Measurements from ENCODE around the gene STAC. TPM values are rescaled to one million over a fixed set of nuclear protein-coding genes. Genes with fewer than 3 reads are reported as not detected.

STAC gene
- 10 to 100 TPM in 11 of 12 donors, not detected in 1; 22.0 to 48.7 (median 33.0) TPM for polyA plus RNA-seq (ENCODE audit: insufficient read length in 12 of 12)
- long read RNA-seq, donor 1 = 0 reads
- long read RNA-seq, donor 2, transcript STAC-201 (11 exons, 3,227 nt) = major isoform, 6 of 6 reads
- long read RNA-seq, donor 2, partial matches to known transcripts = 0 of 6 reads
- long read RNA-seq, donor 2, other reads (novel, unspliced or antisense) = 0 of 6 reads
- long read RNA-seq, donor 3, transcript STAC-201 (11 exons, 3,227 nt) = major isoform, 9 of 9 reads
- long read RNA-seq, donor 3, partial matches to known transcripts = 0 of 9 reads
- long read RNA-seq, donor 3, other reads (novel, unspliced or antisense) = 0 of 9 reads
- long read RNA-seq, donor 4, partial matches to known transcripts = 0 of 1 reads
- long read RNA-seq, donor 4, other reads (novel, unspliced or antisense) = 0 of 1 reads
- long read RNA-seq, donor 5, transcript STAC-201 (11 exons, 3,227 nt) = major isoform, 10 of 15 reads
- long read RNA-seq, donor 5, partial matches to known transcripts = 5 of 15 reads
- long read RNA-seq, donor 5, other reads (novel, unspliced or antisense) = 0 of 15 reads
- long read RNA-seq, donor 6, partial matches to known transcripts = 0 of 1 reads
- long read RNA-seq, donor 6, other reads (novel, unspliced or antisense) = 0 of 1 reads
- long read RNA-seq, donor 7, partial matches to known transcripts = 0 of 3 reads
- long read RNA-seq, donor 7, other reads (novel, unspliced or antisense) = 0 of 3 reads
- long read RNA-seq, donor 8, transcript STAC-201 (11 exons, 3,227 nt) = major isoform, 18 of 24 reads
- long read RNA-seq, donor 8, partial matches to known transcripts = 6 of 24 reads
- long read RNA-seq, donor 8, other reads (novel, unspliced or antisense) = 0 of 24 reads
- long read RNA-seq, donor 9, partial matches to known transcripts = 0 of 4 reads
- long read RNA-seq, donor 9, other reads (novel, unspliced or antisense) = 0 of 4 reads
- long read RNA-seq, donor 10, transcript STAC-201 (11 exons, 3,227 nt) = major isoform, 5 of 5 reads
- long read RNA-seq, donor 10, partial matches to known transcripts = 0 of 5 reads
- long read RNA-seq, donor 10, other reads (novel, unspliced or antisense) = 0 of 5 reads
- long read RNA-seq, donor 11, partial matches to known transcripts = 5 of 10 reads
- long read RNA-seq, donor 11, other reads (novel, unspliced or antisense) = 0 of 10 reads

- DNase-seq = peak; percentile 18
Observed at GRCh38 chr3:36380221-36381031, at the start of gene STAC. TSS of gene STAC (plus strand) at chr3:36380504. CDS start at chr3:36380644, 140 bp downstream.

- DNase-seq = no peak
Observed at GRCh38 chr3:36332139-36332538, 48.2 kb upstream of the STAC start.

GRCh38 chr3:36362216-36362615, 18.1 kb upstream of the STAC start:
- DNase-seq = no peak

- DNase-seq = no peak
Observed at GRCh38 chr3:36362973-36363372, 17.3 kb upstream of the STAC start.

- DNase-seq = no peak
Observed at GRCh38 chr3:36364260-36364659, 16.0 kb upstream of the STAC start.

- no peak for DNase-seq
Observed at GRCh38 chr3:36365829-36366228, 14.5 kb upstream of the STAC start.

- no peak for DNase-seq
Observed at GRCh38 chr3:36366308-36366707, 14.0 kb upstream of the STAC start.

- DNase-seq = no peak
Observed at GRCh38 chr3:36367912-36368573, 12.3 kb upstream of the STAC start.

- no peak for DNase-seq
Observed at GRCh38 chr3:36372534-36372935, 7.8 kb upstream of the STAC start.

GRCh38 chr3:36373084-36373483, 7.2 kb upstream of the STAC start:
- peak; percentile 27 for DNase-seq

- peak; percentile 20 for DNase-seq
Observed at GRCh38 chr3:36373666-36374065, 6.6 kb upstream of the STAC start.

- no peak for DNase-seq
Observed at GRCh38 chr3:36379872-36380220, 458 bp upstream of the STAC start.

GRCh38 chr3:36381311-36381956, 1.1 kb downstream of the STAC start:
- DNase-seq = peak; percentile 32

- DNase-seq = no peak
Observed at GRCh38 chr3:36393563-36393962, 13.3 kb downstream of the STAC start.

- DNase-seq = no peak
Observed at GRCh38 chr3:36394176-36394575, 13.9 kb downstream of the STAC start.

GRCh38 chr3:36397841-36398240, 17.5 kb downstream of the STAC start:
- peak; percentile 36 for DNase-seq

- DNase-seq = no peak
Observed at GRCh38 chr3:36399933-36400332, 19.6 kb downstream of the STAC start.

- no peak for DNase-seq
Observed at GRCh38 chr3:36401056-36401455, 20.8 kb downstream of the STAC start.

GRCh38 chr3:36403661-36404060, 23.4 kb downstream of the STAC start:
- DNase-seq = no peak

GRCh38 chr3:36405190-36405589, 24.9 kb downstream of the STAC start:
- no peak for DNase-seq
